Endothelial cell of umbilical vein (primary cell): ENCODE data around the gene RABGGTB. TPM values are rescaled to one million over a fixed set of nuclear protein-coding genes. Genes with fewer than 3 reads are reported as not detected.

Experiments used
- BruUV-seq: library from RNA; stranded (reverse); fragments of 400-500 nt; replicated peaks from 2 replicates; lab custom pipeline; 2021; lab: Mats Ljungman, UMichigan
- CTCF ChIA-PET: fragments of 300-600, 350-600 bp; sonication (Branson Sonifier 250); formaldehyde crosslinking; loops from one replicate; lab custom pipeline; 2021; ENCODE audit warnings: antibody characterized with exemption, inconsistent platforms; lab: Charles Lee
- POLR2A ChIA-PET: fragments of 300-600, 350-600 bp; sonication (Branson Sonifier 250); formaldehyde crosslinking; loops from one replicate; lab custom pipeline; 2021; ENCODE audit warnings: antibody characterized with exemption, inconsistent platforms; lab: Charles Lee
- DNase-seq: peaks from one replicate; pipeline ENCODE4 v3.0.0-alpha.2; 2011; ENCODE audit warnings: low read depth, low spot score
- FAIRE-seq: peaks from 2 replicates; lab custom pipeline; 2011; peaks lifted over from hg19 to GRCh38; lab: Jason Lieb, UNC
- H2AFZ ChIP-seq: 2 replicates; pipeline ENCODE4 v1.6.0; 2012; ENCODE audit warnings: low read depth, low read length, control low read depth, inconsistent platforms
- H3K27ac ChIP-seq: 2 replicates; pipeline ENCODE4 v1.5.1; 2011; ENCODE audit warnings: low read depth, mild to moderate bottlenecking, control low read depth, low read length, moderate library complexity; ENCODE audit not compliant: insufficient read depth
- H3K27me3 ChIP-seq, 2 experiments: 2 replicates each; pipeline versions ENCODE4 v1.6.0 to v1.6.1; 2011; ENCODE audit warnings: low read length in 2 of 2, mixed read lengths in 1 of 2; ENCODE audit not compliant: control insufficient read depth in 2 of 2, insufficient read depth in 2 of 2
- H3K36me3 ChIP-seq, 2 experiments: 2 replicates in 1 of 2; 3 replicates in 1 of 2; pipeline ENCODE4 v1.5.1; 2011; ENCODE audit warnings: low read length in 2 of 2, mild to moderate bottlenecking in 1 of 2, moderate library complexity in 1 of 2; ENCODE audit not compliant: control insufficient read depth in 2 of 2, insufficient read depth in 2 of 2; ENCODE audit errors: extremely low read depth in 1 of 2
- H3K4me1 ChIP-seq: 3 replicates; pipeline ENCODE4 v1.5.1; 2011; ENCODE audit warnings: mild to moderate bottlenecking, low read length; ENCODE audit not compliant: control insufficient read depth, insufficient read depth; ENCODE audit errors: extremely low read depth
- H3K4me2 ChIP-seq: 2 replicates; pipeline ENCODE4 v1.6.1; 2011; ENCODE audit warnings: low read length, control low read depth, mixed read lengths; ENCODE audit not compliant: insufficient read depth
- H3K4me3 ChIP-seq, 3 experiments: fragments of 200-600 bp in 1 of 3; sonication (generic), shearing (Covaris generic) in 1 of 3; replicated peaks in 1 of 3; 2 replicates each; pipeline ENCODE4 v1.5.1; 2011 to 2016; ENCODE audit warnings: control low read depth in 3 of 3, low read length in 3 of 3, mild to moderate bottlenecking in 2 of 3, inconsistent platforms in 1 of 3, low read depth in 1 of 3, moderate library complexity in 1 of 3; ENCODE audit not compliant: insufficient read depth in 1 of 3
- H3K79me2 ChIP-seq: 2 replicates; pipeline ENCODE4 v1.6.0; 2012; ENCODE audit warnings: low read length, inconsistent platforms; ENCODE audit not compliant: control insufficient read depth, insufficient read depth
- H3K9ac ChIP-seq: replicated peaks from 2 replicates; pipeline ENCODE3; 2011; ENCODE audit warnings: low read length, control low read depth; ENCODE audit not compliant: insufficient read depth; ENCODE audit errors: extremely low read depth
- H3K9me1 ChIP-seq: replicated peaks from 3 replicates; pipeline ENCODE4 v1.6.0; 2011; ENCODE audit warnings: mild to moderate bottlenecking, low read length; ENCODE audit not compliant: control insufficient read depth, insufficient read depth; ENCODE audit errors: extremely low read depth
- H3K9me3 ChIP-seq: replicated peaks from 2 replicates; pipeline ENCODE4 v1.5.1; 2012; ENCODE audit warnings: low read length, inconsistent platforms; ENCODE audit not compliant: control insufficient read depth, insufficient read depth
- H4K20me1 ChIP-seq: replicated peaks from 2 replicates; pipeline ENCODE3; 2011; ENCODE audit warnings: mild to moderate bottlenecking, low read length; ENCODE audit not compliant: control insufficient read depth, insufficient read depth; ENCODE audit errors: extremely low read depth
- EZH2 ChIP-seq: IDR thresholded peaks from 2 replicates; pipeline ENCODE4 v1.6.1; 2012; ENCODE audit warnings: borderline replicate concordance, low read depth, mild to moderate bottlenecking, moderate library complexity, low read length, inconsistent platforms; ENCODE audit not compliant: severe bottlenecking
- FOS ChIP-seq: IDR thresholded peaks from 2 replicates; pipeline ENCODE4 v1.6.1; 2011; ENCODE audit warnings: mild to moderate bottlenecking, low read length, moderate library complexity, borderline replicate concordance; ENCODE audit not compliant: insufficient read depth
- GATA2 ChIP-seq: IDR thresholded peaks from 2 replicates; pipeline ENCODE4 v1.7.0; 2011; ENCODE audit warnings: low read depth, mild to moderate bottlenecking, moderate library complexity, mixed read lengths, low read length; ENCODE audit not compliant: insufficient read length, insufficient read depth
- JUN ChIP-seq: IDR thresholded peaks from 2 replicates; pipeline ENCODE4 v1.6.1; 2011; ENCODE audit warnings: borderline replicate concordance, low read depth; ENCODE audit not compliant: insufficient read length, insufficient read depth
- MAX ChIP-seq: IDR thresholded peaks from 2 replicates; pipeline ENCODE4 v1.6.1; 2011; ENCODE audit not compliant: insufficient read depth, insufficient read length
- MYC ChIP-seq: IDR thresholded peaks from one replicate; pipeline ENCODE4 v1.6.1; 2011; ENCODE audit warnings: mild to moderate bottlenecking, low read depth, low read length
- POLR2A ChIP-seq: IDR thresholded peaks from 2 replicates; pipeline ENCODE4 v1.6.1; 2012; ENCODE audit warnings: low read depth, mild to moderate bottlenecking, control low read depth, low read length
- POLR2AphosphoS5 ChIP-seq: IDR thresholded peaks from 2 replicates; pipeline ENCODE4 v1.6.1; 2012; ENCODE audit warnings: low read depth, mild to moderate bottlenecking, control low read depth, low read length, moderate library complexity; ENCODE audit not compliant: insufficient read depth
- dilution Hi-C: fragments of 300-500 bp; cut with MboI; formaldehyde crosslinking; loops from one replicate; pipeline ENCODE4 v1.15.0; 2019; ENCODE audit warnings: low sequenced_read_pairs; ENCODE audit not compliant: extremely low pct_ligation_motif_present
- intact Hi-C: fragments of 100-400 bp; cut with micrococcal nuclease; formaldehyde crosslinking; loops from one replicate; pipeline ENCODE4 v1.10.0; 2022
- polyA plus RNA-seq, 4 experiments: library from polyadenylated mRNA; depleted of rRNA in 3 of 4; stranded (reverse) in 3 of 4; unstranded in 1 of 4; fragments of >200 nt; gene quantifications; 2 replicates each; pipeline versions ENCODE4 v1.2.1 to v1.2.3, GENCODE V29; 2011 to 2012; ENCODE audit warnings: missing spikeins in 1 of 4
- total RNA-seq: library from RNA; stranded (reverse); gene quantifications from 2 replicates; pipeline ENCODE4 v1.2.3, GENCODE V29; 2021
- TF ChIP-seq, protein P1 (sequence below), 2 donors: IDR thresholded peaks; 1 replicate in 1 of 2; 2 replicates in 1 of 2; pipeline ENCODE4 v1.5.1; 2011; ENCODE audit warnings: low read length in 2 of 2, mild to moderate bottlenecking in 2 of 2, moderate library complexity in 2 of 2, control low read depth in 1 of 2, inconsistent platforms in 1 of 2, low read depth in 1 of 2; ENCODE audit not compliant: insufficient read depth in 1 of 2; ENCODE audit errors: extremely low read depth in 1 of 2

The RABGGTB gene
- total and polyA plus RNA-seq, 2 donors (not counting 3 experiments of a cell fraction or from before 2014, with no cell fraction given), result 78.2 to 114 TPM

- H3K4me2 ChIP-seq, result no peak overlapping the region
- FAIRE-seq (no peak), DNase-seq (no peak)
- H4K20me1 ChIP-seq, result no peaks in the 10 kb centered on the region
- no peak overlapping the region for H3K9ac ChIP-seq
- H3K9me3 ChIP-seq, result no peaks in the 10 kb centered on the region
- intact Hi-C loops, result no loop called here
- H3K4me1 ChIP-seq, result no peaks in the 10 kb centered on the region
- H3K27me3 ChIP-seq, result no peaks in the 10 kb centered on the region
- no peaks in the 10 kb centered on the region for H3K9me1 ChIP-seq
- ChIA-PET POLR2A (no interaction called here), CTCF (no interaction called here)
- TF ChIP-seq POLR2A (no peak), MAX (no peak), FOS (no peak), GATA2 (no peak), JUN (no peak), EZH2 (no peak), MYC (no peak), POLR2AphosphoS5 (no peak)
- TF ChIP-seq, protein P1, sequence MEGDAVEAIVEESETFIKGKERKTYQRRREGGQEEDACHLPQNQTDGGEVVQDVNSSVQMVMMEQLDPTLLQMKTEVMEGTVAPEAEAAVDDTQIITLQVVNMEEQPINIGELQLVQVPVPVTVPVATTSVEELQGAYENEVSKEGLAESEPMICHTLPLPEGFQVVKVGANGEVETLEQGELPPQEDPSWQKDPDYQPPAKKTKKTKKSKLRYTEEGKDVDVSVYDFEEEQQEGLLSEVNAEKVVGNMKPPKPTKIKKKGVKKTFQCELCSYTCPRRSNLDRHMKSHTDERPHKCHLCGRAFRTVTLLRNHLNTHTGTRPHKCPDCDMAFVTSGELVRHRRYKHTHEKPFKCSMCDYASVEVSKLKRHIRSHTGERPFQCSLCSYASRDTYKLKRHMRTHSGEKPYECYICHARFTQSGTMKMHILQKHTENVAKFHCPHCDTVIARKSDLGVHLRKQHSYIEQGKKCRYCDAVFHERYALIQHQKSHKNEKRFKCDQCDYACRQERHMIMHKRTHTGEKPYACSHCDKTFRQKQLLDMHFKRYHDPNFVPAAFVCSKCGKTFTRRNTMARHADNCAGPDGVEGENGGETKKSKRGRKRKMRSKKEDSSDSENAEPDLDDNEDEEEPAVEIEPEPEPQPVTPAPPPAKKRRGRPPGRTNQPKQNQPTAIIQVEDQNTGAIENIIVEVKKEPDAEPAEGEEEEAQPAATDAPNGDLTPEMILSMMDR (IDR thresholded peaks at IDR 0.05; ENCODE audit: extremely low read depth in 1 of 2, insufficient read depth in 1 of 2, low read depth in 1 of 2, low read length in 2 of 2), result no peak
- H3K36me3 ChIP-seq, result peaks cover 9 to 16% of the 10 kb centered on the region in 2 experiments
- dilution Hi-C loops, result no loop called here
- H3K4me3 ChIP-seq, result no peak overlapping the region
- no TSS peak for BruUV-seq
- no peak overlapping the region for H2AFZ ChIP-seq
- no peak overlapping the region for H3K27ac ChIP-seq
- no peaks in the 10 kb centered on the region for H3K79me2 ChIP-seq
These were observed 43.9 kb upstream of the RABGGTB start for GRCh38 chr1:75742047-75742625.
